DND-41 (cell line): ENCODE results near the gene LYPD6B.
"Not testable (repeated sequence)": the region's sequence is repeated elsewhere in the genome, so short reads cannot be mapped to it uniquely, and the experiment has no call there.

Experiments
- ATAC-seq: fragments of 200-7000 bp; cut with Tn5 transposase; 3 replicates; pipeline ENCODE4 v1.9.1; 2021; ENCODE audit warnings: low read depth; ENCODE audit not compliant: insufficient read depth
- DNase-seq: peaks from one replicate; pipeline ENCODE4 v3.0.0-alpha.2; 2020
- H2AFZ ChIP-seq: 2 replicates; pipeline ENCODE4 v1.6.0; 2012; ENCODE audit warnings: low read depth, low read length
- H3K27ac ChIP-seq: 2 replicates; pipeline ENCODE4 v1.5.1; 2012; ENCODE audit warnings: low read length, inconsistent platforms
- H3K27me3 ChIP-seq: fragments of 200-600 bp; sonication (generic); 2 replicates; pipeline ENCODE4 v1.6.0; 2012; ENCODE audit warnings: low read length, mild to moderate bottlenecking, inconsistent platforms; ENCODE audit not compliant: insufficient read depth, poor library complexity
- H3K36me3 ChIP-seq: 2 replicates; pipeline ENCODE4 v1.5.1; 2012; ENCODE audit warnings: low read length, inconsistent platforms; ENCODE audit not compliant: insufficient read depth
- H3K4me1 ChIP-seq: 2 replicates; pipeline ENCODE4 v1.5.1; 2012; ENCODE audit warnings: mild to moderate bottlenecking, low read length; ENCODE audit not compliant: insufficient read depth
- H3K4me2 ChIP-seq: 2 replicates; pipeline ENCODE4 v1.6.0; 2012; ENCODE audit warnings: mild to moderate bottlenecking, moderate library complexity, low read length, inconsistent platforms; ENCODE audit not compliant: insufficient read depth
- H3K4me3 ChIP-seq, 2 experiments: fragments of 200-600 bp in 1 of 2; shearing (Covaris generic) in 1 of 2; 2 replicates each; pipeline ENCODE4 v1.5.1; 2012 to 2016; ENCODE audit warnings: inconsistent platforms in 2 of 2, low read length in 2 of 2, mild to moderate bottlenecking in 2 of 2, low read depth in 1 of 2, moderate library complexity in 1 of 2
- H3K79me2 ChIP-seq: 2 replicates; pipeline ENCODE4 v1.6.0; 2012; ENCODE audit warnings: low read length, inconsistent platforms; ENCODE audit not compliant: insufficient read depth
- H3K9ac ChIP-seq: 2 replicates; pipeline ENCODE4 v1.6.0; 2012; ENCODE audit warnings: low read depth, mild to moderate bottlenecking, inconsistent platforms, low read length, moderate library complexity
- H3K9me3 ChIP-seq: 2 replicates; pipeline ENCODE4 v1.5.1; 2012; ENCODE audit warnings: low read length, moderate library complexity, mild to moderate bottlenecking, inconsistent platforms; ENCODE audit not compliant: insufficient read depth, severe bottlenecking
- H4K20me1 ChIP-seq: 2 replicates; pipeline ENCODE4 v1.6.0; 2012; ENCODE audit warnings: low read length; ENCODE audit not compliant: insufficient read depth
- EZH2 ChIP-seq: IDR thresholded peaks from 3 replicates; pipeline ENCODE4 v1.6.1; 2012; ENCODE audit warnings: borderline replicate concordance, low read depth, mild to moderate bottlenecking, moderate library complexity, low read length, inconsistent platforms; ENCODE audit not compliant: severe bottlenecking
- TF ChIP-seq, protein P1 (sequence below): IDR thresholded peaks from 2 replicates; pipeline ENCODE4 v1.5.1; 2012; ENCODE audit warnings: borderline replicate concordance, low read length, moderate library complexity, mild to moderate bottlenecking; ENCODE audit not compliant: poor library complexity, severe bottlenecking; ENCODE audit errors: extremely low read depth

LYPD6B gene

DNA sequence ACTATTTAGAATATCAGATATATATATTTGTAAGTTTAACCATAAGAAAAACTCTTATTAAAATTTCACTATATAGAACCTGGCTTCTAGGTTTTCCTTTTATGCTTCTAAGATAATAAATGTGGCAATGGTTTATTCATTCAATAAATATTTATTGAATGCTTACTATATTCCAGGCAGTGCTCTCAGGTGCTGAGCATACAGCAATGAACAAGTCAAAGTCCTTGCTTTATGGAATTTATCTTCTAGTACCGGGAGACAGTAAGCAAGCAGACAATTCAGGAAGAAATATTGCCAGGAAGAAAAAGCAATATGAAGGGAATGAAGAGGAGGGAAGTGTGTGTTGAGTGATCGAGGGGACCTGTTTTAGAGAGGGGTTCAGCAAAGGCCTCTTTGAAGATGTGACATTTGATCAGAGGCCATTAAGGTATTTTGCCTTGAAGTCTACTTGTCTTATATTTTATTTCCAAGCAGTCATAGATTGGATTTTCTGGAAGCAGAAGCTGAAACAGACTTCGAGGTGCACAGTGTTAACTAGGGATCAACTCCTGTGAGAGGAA lies 197.4 kb downstream of the LYPD6B start:
- Histone ChIP-seq H3K27ac (no peak overlapping the region), H3K4me1 (no peaks in the 10 kb centered on the region), H3K9ac (no peak overlapping the region), H3K4me2 (no peak overlapping the region), H3K9me3 (no peaks in the 10 kb centered on the region), H2AFZ (no peak overlapping the region), H3K27me3 (peaks cover 3% of the 10 kb centered on the region), H3K4me3 (no peak overlapping the region), H3K79me2 (no peaks in the 10 kb centered on the region), H3K36me3 (no peaks in the 10 kb centered on the region), H4K20me1 (no peaks in the 10 kb centered on the region)
- TF ChIP-seq, protein P1, sequence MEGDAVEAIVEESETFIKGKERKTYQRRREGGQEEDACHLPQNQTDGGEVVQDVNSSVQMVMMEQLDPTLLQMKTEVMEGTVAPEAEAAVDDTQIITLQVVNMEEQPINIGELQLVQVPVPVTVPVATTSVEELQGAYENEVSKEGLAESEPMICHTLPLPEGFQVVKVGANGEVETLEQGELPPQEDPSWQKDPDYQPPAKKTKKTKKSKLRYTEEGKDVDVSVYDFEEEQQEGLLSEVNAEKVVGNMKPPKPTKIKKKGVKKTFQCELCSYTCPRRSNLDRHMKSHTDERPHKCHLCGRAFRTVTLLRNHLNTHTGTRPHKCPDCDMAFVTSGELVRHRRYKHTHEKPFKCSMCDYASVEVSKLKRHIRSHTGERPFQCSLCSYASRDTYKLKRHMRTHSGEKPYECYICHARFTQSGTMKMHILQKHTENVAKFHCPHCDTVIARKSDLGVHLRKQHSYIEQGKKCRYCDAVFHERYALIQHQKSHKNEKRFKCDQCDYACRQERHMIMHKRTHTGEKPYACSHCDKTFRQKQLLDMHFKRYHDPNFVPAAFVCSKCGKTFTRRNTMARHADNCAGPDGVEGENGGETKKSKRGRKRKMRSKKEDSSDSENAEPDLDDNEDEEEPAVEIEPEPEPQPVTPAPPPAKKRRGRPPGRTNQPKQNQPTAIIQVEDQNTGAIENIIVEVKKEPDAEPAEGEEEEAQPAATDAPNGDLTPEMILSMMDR = no peak
- no peak for TF ChIP-seq EZH2
- no peak for DNase-seq
- ATAC-seq = no peak

DNA sequence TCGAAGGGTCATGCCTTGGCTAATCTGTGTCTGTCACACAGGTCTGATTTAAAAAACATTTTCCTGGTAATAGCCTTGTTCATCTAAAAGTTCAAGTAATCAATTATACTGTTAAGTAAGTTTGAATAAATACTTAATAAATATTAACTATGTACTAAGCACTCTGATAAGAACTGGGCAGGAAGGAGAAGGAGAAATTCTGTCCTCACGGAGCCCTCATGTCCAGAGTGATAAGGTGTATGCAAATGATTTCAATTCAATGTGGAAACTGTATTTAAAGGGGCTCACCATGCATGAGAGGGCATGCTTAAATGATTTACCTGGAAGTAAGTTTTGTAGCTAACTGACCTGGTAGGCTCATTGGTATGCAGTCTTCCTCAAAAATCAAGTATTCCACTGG lies 197.9 kb downstream of the LYPD6B start:
- H3K4me2 ChIP-seq = no peak overlapping the region
- no peaks in the 10 kb centered on the region for H4K20me1 ChIP-seq
- H3K27ac ChIP-seq = no peak overlapping the region
- DNase-seq (no peak), ATAC-seq (no peak)
- TF ChIP-seq EZH2 = no peak
- TF ChIP-seq, protein P1 = no peak
- no peaks in the 10 kb centered on the region for H3K79me2 ChIP-seq
- H3K36me3 ChIP-seq = no peaks in the 10 kb centered on the region
- H3K9ac ChIP-seq = no peak overlapping the region
- no peak overlapping the region for H2AFZ ChIP-seq
- no peaks in the 10 kb centered on the region for H3K4me1 ChIP-seq
- no peaks in the 10 kb centered on the region for H3K9me3 ChIP-seq
- H3K4me3 ChIP-seq = no peak overlapping the region
- peaks cover 3% of the 10 kb centered on the region for H3K27me3 ChIP-seq

DNA sequence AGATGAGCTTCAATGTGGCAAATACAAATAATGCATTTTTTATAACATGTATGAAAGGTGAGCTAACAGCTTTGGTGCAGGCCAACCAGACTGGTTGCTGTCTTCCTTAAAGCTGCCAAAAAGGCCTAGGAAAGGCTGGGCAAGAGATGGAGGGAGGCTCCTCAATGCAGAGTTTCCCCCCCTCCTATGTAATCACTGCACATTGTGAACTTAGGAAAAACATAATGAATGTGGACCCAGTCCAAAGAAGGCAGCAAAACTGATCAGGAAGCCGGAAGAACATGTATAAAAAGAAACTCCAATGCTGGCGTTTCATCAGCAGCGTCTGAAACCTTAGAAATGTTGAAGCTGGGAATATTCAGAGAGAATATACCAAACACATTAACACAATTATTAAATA lies 207.7 kb downstream of the LYPD6B start:
- Histone ChIP-seq H2AFZ (no peak overlapping the region), H3K9ac (no peak overlapping the region), H3K4me1 (no peaks in the 10 kb centered on the region), H3K36me3 (no peaks in the 10 kb centered on the region), H3K27ac (no peak overlapping the region), H3K27me3 (peaks cover 2% of the 10 kb centered on the region), H4K20me1 (no peaks in the 10 kb centered on the region), H3K79me2 (no peaks in the 10 kb centered on the region), H3K4me2 (no peak overlapping the region), H3K9me3 (no peaks in the 10 kb centered on the region), H3K4me3 (no peak overlapping the region)
- ATAC-seq = no peak
- TF ChIP-seq EZH2 = no peak
- TF ChIP-seq, protein P1 = no peak
- DNase-seq = no peak

DNA sequence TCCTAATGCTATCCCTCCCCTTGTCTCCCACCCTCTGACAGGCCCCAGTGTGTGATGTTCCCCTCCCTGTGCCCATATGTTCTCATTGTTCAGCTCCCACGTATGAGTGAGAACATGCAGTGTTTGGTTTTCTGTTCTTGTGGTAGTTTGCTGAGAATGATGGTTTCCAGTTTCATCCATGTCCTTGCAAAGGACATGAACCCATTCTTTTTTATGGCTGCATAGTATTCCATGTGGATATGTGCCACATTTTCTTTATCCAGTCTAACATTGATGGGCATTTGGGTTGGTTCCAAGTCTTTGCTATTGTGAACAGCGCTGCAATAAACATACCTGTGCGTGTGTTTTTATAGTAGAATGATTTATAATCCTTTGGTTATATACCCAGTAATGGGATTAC lies 212.9 kb downstream of the LYPD6B start:
- not testable (repeated sequence) for H3K36me3 ChIP-seq, H3K4me2 ChIP-seq, H3K9ac ChIP-seq, H3K9me3 ChIP-seq, DNase-seq, H2AFZ ChIP-seq, H3K27me3 ChIP-seq, H4K20me1 ChIP-seq, H3K4me1 ChIP-seq, H3K27ac ChIP-seq, H3K4me3 ChIP-seq, H3K79me2 ChIP-seq, ATAC-seq

DNA sequence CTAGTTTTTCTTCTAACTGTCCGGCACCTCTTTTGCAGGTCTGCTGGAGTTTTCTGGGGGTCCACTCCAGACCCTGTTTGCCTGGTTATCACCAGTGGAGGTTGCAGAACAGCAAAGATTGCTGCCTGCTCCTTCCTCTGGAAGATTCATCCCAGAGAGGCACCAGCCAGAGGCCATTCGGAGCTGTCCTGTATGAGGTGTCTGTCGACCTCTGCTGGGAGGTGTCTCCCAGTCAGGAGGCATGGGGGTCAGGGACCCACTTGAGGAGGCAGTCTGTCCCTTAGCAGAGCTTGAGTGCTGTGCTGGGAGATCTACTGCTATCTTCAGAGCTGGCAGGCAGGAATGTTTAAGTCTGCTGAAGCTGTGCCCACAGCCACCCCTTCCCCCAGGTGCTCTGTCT lies 218.4 kb downstream of the LYPD6B start:
- H3K9ac ChIP-seq, H3K27ac ChIP-seq, H4K20me1 ChIP-seq, DNase-seq, H3K4me1 ChIP-seq, H2AFZ ChIP-seq, ATAC-seq, H3K79me2 ChIP-seq, H3K9me3 ChIP-seq, H3K36me3 ChIP-seq, H3K4me3 ChIP-seq, H3K27me3 ChIP-seq, H3K4me2 ChIP-seq: not testable (repeated sequence)
